Neuron (in vitro differentiated cells): ENCODE data around the gene RGL2.

ENCODE experiments used
- H2AFZ ChIP-seq: one replicate; pipeline ENCODE4 v1.6.1; 2013; ENCODE audit warnings: low read depth, mild to moderate bottlenecking, inconsistent platforms, low read length, moderate library complexity
- H3K27me3 ChIP-seq: one replicate; pipeline ENCODE4 v1.6.1; 2013; ENCODE audit warnings: low read length; ENCODE audit not compliant: insufficient read depth
- H3K36me3 ChIP-seq: one replicate; pipeline ENCODE4 v1.6.1; 2013; ENCODE audit warnings: low read length; ENCODE audit not compliant: insufficient read depth
- H3K4me1 ChIP-seq: one replicate; pipeline ENCODE4 v1.6.1; 2013; ENCODE audit warnings: low read length; ENCODE audit not compliant: insufficient read depth
- H3K4me3 ChIP-seq: 2 replicates; pipeline ENCODE4 v1.5.1; 2013; ENCODE audit warnings: mild to moderate bottlenecking, low read length, moderate library complexity
- H3K9me3 ChIP-seq: one replicate; pipeline ENCODE4 v1.6.1; 2013; ENCODE audit warnings: low read length

RGL2 gene

GRCh38 chr6:33324125-33324524, 25.4 kb upstream of the RGL2 start:
- Histone ChIP-seq H2AFZ (peak overlapping the region; percentile 89), H3K4me3 (peak overlapping the region; percentile 62), H3K36me3 (peaks cover 23% of the 10 kb centered on the region), H3K27me3 (no peaks in the 10 kb centered on the region), H3K9me3 (no peaks in the 10 kb centered on the region), H3K4me1 (peaks cover 34% of the 10 kb centered on the region)

- Histone ChIP-seq H3K4me1 (peaks cover 40% of the 10 kb centered on the region), H3K4me3 (peak overlapping the region; percentile 62), H3K27me3 (no peaks in the 10 kb centered on the region), H3K36me3 (peaks cover 29% of the 10 kb centered on the region), H2AFZ (peak overlapping the region; percentile 89), H3K9me3 (no peaks in the 10 kb centered on the region)
These were observed 24.8 kb upstream of the RGL2 start for GRCh38 chr6:33323623-33323948.

DNA sequence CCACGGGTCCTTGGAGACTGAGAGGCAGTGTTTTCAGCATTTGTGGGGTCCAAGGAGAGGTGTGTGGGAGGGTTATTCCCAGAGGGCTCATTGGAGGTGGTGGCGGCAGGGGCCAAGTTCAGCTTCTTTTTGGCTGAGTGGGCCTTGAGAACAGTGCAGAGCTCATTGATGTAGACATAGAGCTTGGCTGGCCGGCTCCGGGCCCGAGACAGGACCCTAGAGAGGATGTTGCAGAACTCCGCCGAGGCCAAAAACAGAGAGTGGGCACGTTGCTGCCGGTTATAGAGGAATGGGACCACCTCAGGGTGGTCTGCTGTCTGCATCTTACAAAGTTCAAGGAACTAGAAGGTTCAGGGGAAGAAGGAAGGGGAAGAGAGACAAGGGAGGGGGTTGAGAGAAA, 22.5 kb upstream of the RGL2 start:
- Histone ChIP-seq H3K4me3 (peak overlapping the region; percentile 62), H3K36me3 (peaks cover 33% of the 10 kb centered on the region), H2AFZ (no peak overlapping the region), H3K9me3 (no peaks in the 10 kb centered on the region), H3K4me1 (peaks cover 49% of the 10 kb centered on the region), H3K27me3 (no peaks in the 10 kb centered on the region)

DNA sequence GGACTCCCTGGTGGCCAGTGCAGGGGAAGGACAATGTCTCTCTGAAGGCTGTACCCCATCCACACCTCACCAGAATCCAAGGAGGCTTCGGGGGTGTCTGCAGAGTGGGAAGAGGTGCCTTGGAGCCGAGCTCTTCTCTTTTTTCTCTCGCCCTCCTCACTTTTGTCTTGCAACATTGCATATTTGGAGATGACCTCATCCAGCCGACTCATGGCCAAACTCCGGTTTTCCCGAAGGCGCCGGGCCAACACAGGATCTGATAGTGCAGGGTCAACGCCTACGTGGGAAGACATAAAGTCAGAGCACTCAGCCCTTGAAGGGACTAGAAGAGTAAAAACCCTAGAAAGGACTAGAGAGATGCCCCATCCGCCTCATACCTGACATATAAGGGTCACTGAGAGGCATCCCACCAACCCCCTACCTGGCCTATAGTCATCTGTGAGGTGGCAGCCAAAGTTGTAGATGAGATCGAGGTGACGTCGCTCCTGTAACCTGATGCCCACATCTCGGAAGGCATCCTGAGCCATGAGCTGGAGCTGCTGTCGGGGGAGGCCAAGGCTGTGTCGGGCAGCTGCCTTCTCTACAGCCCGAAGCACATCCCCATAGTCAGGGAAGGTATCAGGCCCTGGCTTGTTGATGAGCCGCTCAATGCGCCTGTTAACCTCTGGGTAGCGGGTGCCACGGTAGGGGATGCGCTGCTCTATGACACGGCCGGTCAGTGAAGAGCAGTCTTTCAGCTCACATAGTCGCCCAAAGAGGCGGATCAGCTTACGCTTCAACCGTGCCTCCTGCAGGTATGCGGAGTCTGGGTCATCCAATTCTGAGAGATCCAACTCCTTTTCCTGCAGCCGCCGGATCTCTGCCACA, 21.8 kb upstream of the RGL2 start:
- no peak overlapping the region for H3K4me3 ChIP-seq
- peaks cover 49% of the 10 kb centered on the region for H3K4me1 ChIP-seq

GRCh38 chr6:33319939-33320314, 21.2 kb upstream of the RGL2 start:
- Histone ChIP-seq H3K4me3 (no peak overlapping the region), H2AFZ (no peak overlapping the region), H3K36me3 (peaks cover 40% of the 10 kb centered on the region), H3K27me3 (no peaks in the 10 kb centered on the region), H3K4me1 (peaks cover 51% of the 10 kb centered on the region), H3K9me3 (no peaks in the 10 kb centered on the region)

More for the DNA sequence above, 21.8 kb upstream of the RGL2 start:
- Histone ChIP-seq H3K36me3 (peaks cover 39% of the 10 kb centered on the region), H3K27me3 (no peaks in the 10 kb centered on the region), H2AFZ (no peak overlapping the region), H3K9me3 (no peaks in the 10 kb centered on the region)

- H3K4me3 ChIP-seq, result peak overlapping the region; percentile 66
- peaks cover 52% of the 10 kb centered on the region for H3K4me1 ChIP-seq
- H3K27me3 ChIP-seq, result no peaks in the 10 kb centered on the region
- H3K36me3 ChIP-seq, result peaks cover 40% of the 10 kb centered on the region
- no peaks in the 10 kb centered on the region for H3K9me3 ChIP-seq
- peak overlapping the region; percentile 54 for H2AFZ ChIP-seq
These were observed 19.8 kb upstream of the RGL2 start for GRCh38 chr6:33318426-33319073.

GRCh38 chr6:33317669-33318425, 19.1 kb upstream of the RGL2 start, which contains the start of gene ZBTB22:
TSS of gene ZBTB22 (minus strand) at chr6:33317744. CDS start at chr6:33316916, 828 bp downstream.
- no peaks in the 10 kb centered on the region for H3K27me3 ChIP-seq
- H3K36me3 ChIP-seq, result peaks cover 40% of the 10 kb centered on the region
- H3K4me1 ChIP-seq, result peaks cover 52% of the 10 kb centered on the region
- H3K9me3 ChIP-seq, result no peaks in the 10 kb centered on the region
- peak within 1 kb of the TSS; percentile 54 for H2AFZ ChIP-seq
- H3K4me3 ChIP-seq, result peak within 1 kb of the TSS; percentile 66

- Histone ChIP-seq H3K27me3 (no peaks in the 10 kb centered on the region), H3K4me3 (peak overlapping the region; percentile 66), H2AFZ (no peak overlapping the region), H3K36me3 (peaks cover 40% of the 10 kb centered on the region), H3K4me1 (peaks cover 57% of the 10 kb centered on the region), H3K9me3 (no peaks in the 10 kb centered on the region)
These were observed 18.6 kb upstream of the RGL2 start for GRCh38 chr6:33317419-33317668.

DNA sequence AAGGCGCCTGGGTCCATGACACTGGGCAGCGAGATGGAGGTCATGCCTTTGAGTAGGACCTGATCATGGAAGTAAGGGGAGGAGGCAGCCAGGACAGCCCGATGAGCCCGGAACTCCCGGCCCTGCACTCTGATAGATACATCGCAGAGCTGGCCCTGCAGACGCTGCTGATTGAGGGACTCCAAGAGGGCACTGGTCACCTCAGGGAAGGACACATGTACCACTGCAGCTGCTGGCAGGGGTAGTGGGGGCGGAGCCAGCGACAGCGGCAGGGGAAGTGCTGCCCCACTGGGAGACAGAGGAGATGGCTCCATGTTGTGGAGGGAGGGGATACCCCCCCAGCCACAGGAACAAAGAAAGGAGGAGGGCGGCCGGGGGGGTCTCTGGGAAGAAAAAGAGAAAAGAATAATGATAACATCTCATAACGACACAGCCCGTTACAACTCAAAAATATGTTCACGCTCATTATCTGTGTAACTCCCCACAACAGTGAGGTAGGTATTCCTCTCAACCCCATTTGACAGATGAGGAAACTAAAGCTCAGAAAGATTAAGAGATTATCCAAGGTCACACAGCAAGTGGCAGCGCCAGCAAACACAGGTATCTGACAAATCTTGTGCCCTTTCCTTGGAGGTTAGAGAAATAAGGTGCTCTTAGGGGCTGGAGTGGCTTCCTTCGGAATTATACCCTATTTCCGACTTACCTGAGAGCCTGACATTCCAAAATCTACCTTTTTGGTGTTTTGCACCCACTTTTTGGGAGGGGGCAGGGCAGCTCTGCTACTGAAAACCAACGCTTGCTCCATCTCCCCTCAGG, 18.1 kb upstream of the RGL2 start:
- Histone ChIP-seq H3K36me3 (peaks cover 40% of the 10 kb centered on the region), H3K4me3 (peak overlapping the region; percentile 66), H3K4me1 (peaks cover 56% of the 10 kb centered on the region), H3K27me3 (no peaks in the 10 kb centered on the region), H3K9me3 (no peaks in the 10 kb centered on the region), H2AFZ (no peak overlapping the region)

DNA sequence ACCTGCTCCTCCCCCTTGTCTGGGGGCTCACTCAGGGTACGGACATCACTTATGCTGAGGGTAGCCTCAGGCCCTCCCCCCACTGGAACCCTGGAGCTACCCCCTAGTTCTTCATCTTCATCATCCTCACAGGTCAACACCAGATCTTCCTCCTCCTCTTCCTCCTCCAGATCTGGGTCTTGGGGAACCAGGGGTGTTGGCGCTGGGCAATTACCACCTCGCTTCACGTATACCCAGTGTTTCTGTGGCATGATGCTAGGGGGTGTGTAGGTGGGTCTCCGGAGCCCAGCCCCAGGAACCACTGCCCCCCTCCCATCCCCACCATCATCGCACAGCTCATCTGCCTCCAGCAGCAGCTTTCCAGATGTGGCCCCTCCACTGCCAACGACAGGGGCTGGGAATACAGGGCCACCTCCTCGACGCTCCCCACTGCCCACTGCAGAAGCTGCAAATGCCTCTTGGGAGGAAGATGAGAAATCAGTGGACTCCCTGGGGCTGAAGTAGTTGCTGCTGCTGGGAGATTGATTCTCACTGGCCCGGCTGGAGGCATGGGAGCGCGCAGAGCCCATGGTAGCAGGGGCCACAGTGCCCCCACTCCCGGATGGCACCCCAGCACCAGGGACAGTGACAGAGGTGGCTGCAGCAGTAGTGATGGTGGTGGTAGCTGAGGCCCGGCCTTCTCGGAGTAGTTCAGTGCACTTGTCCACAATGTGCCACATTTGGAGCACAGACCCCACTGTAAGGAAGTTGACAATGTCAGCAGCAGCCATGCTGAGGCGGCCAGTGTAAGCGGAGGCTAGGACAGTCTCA, 17.3 kb upstream of the RGL2 start:
- Histone ChIP-seq H3K9me3 (no peaks in the 10 kb centered on the region), H3K27me3 (no peaks in the 10 kb centered on the region), H3K4me3 (no peak overlapping the region), H3K4me1 (peaks cover 48% of the 10 kb centered on the region), H3K36me3 (peaks cover 35% of the 10 kb centered on the region), H2AFZ (no peak overlapping the region)

- H3K4me3 ChIP-seq, result no peak overlapping the region
- H3K4me1 ChIP-seq, result peaks cover 44% of the 10 kb centered on the region
- no peaks in the 10 kb centered on the region for H3K9me3 ChIP-seq
- no peak overlapping the region for H2AFZ ChIP-seq
- H3K27me3 ChIP-seq, result no peaks in the 10 kb centered on the region
- peaks cover 27% of the 10 kb centered on the region for H3K36me3 ChIP-seq
These were observed 16.4 kb upstream of the RGL2 start for GRCh38 chr6:33314943-33315792.
